Fibroblast of skin of left quadriceps (primary cell): ENCODE results near the gene CASKIN1.

Source experiments
- DNase-seq, 2 experiments: peaks; one replicate each; pipeline ENCODE4 v3.0.0-alpha.2; 2013; ENCODE audit warnings: low read depth in 2 of 2

Gene CASKIN1

DNA sequence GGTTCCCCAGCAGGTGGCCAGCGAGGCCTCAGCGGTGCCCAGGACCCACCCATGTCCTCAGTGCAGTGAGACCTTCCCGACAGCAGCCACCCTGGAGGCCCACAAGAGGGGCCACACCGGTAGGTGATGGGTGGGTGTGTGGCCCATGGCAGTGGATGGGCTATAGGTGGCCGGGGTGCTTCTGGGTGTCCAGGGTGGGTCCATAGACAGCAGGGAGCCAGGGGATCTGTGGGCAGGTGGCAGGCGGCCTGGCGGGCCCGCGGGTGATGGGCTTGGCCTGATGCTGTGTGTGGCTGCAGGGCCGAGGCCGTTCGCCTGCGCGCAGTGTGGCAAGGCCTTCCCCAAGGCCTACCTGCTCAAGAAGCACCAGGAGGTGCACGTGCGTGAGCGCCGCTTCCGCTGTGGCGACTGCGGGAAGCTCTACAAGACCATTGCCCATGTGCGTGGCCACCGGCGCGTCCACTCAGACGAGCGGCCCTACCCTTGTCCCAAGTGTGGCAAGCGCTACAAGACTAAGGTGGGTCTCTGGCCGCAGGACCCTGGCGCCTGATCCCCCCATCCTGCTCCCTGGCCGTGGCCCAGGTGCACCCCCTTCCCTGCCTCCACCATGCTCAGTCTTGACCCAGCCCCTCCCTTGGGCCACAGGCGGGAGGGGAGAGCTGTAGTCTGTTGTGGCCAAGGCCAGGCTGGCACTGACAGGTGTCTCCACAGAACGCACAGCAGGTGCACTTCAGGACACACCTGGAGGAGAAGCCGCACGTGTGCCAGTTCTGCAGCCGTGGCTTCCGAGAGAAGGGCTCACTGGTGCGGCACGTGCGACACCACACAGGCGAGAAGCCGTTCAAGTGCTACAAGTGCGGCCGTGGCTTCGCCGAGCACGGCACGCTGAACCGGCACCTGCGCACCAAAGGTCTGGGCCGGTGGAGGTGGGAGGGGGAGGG, 37.7 kb upstream of the CASKIN1 start:
- no peak for DNase-seq

DNA sequence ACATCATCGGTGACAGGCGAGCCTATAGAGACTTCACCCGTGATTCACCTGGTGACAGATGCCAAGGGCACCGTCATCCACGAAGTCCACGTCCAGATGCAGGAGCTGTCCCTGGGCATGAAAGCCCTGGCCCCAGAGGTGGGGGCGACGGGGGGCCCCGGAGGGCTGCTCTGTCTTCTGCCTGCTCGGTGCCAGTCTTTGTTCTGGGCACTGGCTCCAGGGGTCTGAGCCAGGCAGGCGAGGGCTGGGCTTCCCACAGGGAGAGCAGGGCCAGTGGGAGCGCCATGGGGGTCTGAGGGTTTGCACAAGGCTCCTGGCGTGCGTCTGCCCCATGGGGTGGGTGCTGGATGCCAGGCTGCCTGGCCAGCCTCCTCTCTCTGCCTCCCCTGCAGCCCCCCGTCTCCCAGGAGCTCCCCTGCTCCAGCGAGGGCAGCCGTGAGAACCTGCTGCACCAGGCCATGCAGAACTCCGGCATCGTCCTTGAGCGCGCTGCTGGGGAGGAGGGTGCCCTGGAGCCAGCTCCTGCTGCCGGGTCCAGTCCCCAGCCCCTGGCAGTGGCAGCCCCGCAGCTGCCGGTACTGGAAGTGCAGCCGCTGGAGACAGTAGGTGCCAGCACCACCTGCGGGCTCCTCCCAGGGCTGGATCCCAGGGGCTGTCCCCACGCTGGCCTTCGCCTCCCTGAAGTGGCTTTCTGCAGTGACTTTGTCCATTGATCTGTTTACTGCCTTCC, 36.8 kb upstream of the CASKIN1 start:
- no peak for DNase-seq

DNA sequence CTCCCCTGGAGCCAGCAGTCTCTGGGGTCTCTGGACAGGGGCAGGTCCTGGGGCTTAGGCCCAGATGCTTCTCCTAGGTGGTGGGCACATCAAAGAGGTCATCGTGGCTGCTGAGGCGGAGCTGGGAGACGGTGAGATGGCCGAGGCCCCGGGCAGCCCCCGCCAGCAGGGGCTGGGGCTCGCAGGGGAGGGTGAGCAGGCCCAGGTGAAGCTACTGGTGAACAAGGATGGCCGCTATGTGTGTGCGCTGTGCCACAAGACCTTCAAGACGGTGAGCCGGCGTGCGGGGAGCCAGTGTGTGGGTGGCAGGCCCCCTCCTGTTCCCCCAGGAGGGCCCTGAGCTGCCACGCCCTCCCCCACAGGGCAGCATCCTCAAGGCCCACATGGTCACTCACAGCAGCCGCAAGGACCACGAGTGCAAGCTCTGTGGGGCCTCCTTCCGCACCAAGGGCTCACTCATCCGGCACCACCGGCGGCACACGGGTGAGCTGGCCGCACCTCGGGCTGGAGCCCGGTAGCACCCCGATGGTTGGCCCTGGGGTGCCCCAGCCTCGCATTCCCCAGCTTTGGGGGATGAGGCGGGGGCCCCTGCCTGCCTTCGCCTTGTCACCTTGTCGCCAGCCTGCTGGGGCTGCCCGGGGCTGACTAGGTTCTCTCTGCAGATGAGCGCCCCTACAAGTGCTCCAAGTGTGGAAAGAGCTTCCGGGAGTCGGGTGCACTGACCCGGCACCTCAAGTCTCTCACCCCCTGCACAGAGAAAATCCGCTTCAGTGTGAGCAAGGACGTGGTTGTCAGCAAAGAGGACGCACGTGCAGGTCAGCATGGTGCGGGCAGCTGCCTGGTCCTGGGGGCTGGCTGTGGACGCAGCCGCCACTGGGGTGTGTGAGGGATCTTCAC, 35.9 kb upstream of the CASKIN1 start:
- DNase-seq: no peak

DNA sequence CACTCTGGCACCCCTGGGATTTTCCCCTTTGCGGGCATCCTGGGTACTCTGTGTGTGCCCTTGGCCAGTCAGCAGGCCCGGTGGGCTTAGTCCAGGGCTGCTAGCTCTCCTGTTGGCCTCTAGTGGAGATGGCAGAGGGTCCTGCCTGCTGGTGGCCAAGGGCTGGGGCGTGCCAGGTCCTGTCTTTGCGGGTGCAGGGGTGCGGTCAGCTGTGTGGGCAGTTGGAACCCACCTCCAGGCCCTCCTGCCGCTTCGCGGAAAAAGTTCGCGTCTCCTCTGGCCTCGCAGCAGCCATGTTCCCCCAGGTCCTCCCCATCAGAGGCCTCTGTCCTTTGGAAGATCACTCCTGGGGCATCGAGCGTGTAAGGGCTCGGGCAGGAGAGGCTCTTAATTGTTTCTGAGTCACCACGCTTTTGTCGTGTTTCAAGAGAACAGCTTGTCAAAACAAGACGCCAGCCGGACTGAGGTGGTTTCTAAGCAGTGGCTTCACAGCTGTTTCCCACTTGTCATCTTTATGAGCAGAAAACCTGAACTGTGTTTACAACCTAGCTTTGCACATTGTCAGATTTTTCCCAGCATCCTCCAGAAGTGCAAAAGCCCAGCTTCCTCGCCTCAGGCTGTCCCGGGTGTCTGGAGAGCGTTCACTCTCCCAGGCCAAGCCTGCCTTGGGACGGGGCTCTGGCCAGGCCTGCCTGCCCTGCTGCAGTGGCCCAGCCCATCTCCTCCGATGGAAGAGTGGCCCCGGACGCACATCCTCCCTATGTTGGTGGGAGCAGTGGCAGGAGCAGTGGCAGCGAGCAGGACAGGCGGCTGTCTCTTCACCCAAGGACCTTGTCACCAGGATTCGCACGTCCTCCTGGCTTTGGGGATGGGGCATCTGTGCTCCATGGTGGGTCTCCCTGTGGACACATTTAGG, 34.9 kb upstream of the CASKIN1 start:
- no peak for DNase-seq

DNA sequence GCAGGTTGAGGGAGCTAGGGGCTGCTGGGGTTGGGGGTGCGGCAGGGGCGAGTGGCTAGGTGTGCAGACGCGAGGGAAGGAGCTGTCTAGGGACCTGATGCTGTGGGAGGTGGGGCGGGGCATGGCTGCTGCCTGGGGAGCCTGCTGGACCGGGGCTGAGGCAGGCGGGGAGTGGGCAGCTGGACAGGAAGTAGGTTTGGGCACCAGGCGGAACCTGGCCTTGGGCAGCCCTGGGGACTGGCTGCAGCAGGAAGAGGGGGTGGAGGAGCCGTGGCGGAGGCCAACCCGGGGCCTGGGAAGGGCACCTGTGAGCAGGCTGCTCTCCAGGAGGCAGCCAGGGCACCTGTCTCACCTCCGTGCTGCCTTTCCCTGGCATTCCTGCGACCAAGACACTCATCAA, 34.0 kb upstream of the CASKIN1 start:
- no peak for DNase-seq

DNA sequence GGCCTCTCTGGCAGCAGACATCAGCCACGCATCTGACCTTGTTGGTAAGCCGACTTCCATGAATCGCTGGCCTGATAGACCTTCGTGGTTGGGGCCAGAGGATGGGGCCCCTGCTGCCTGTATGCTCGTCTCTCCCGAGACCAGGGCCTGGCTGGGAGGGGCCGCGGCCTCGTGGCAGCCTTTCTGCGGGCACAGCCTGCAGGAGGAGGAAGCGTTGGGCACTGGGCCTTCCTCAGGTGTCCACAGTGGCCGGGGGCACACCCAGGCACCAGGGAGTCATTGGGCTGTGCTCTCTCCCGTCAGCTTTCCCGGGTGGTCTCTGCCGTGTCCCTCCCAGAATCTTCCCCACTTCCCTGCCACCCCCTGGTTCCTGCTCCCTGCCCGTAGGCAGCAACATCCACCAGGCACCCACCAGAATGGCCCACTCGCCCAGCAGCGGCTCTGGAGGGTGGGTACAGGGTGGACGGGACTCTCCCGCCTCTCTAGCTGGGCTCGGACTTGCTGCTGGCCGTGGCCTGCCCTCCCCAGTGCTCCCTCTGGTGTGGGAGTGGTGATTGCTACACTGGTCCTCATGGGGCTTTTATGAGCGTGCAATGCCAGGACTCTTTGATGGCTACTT, 33.3 kb upstream of the CASKIN1 start:
- DNase-seq: no peak

DNA sequence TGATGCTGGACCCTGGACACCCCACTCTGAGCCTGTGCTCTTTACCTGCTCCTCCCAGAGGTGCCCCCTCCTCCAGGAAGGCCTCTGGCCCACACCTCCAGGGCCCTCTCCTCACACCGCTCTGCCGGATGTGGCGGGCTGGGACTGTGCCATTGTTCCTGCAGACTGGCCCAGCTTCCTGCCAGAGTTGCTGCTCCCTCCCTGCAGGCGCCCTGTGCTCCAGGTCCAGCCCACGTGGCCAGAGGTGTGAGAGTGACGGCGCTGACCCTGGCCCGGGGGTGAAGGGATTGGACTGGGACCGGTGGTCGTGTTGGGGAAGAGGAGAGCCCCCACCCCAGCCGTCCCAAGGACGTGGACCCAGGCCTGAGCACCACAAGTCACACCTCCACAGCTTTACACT, 32.7 kb upstream of the CASKIN1 start:
- no peak for DNase-seq

DNA sequence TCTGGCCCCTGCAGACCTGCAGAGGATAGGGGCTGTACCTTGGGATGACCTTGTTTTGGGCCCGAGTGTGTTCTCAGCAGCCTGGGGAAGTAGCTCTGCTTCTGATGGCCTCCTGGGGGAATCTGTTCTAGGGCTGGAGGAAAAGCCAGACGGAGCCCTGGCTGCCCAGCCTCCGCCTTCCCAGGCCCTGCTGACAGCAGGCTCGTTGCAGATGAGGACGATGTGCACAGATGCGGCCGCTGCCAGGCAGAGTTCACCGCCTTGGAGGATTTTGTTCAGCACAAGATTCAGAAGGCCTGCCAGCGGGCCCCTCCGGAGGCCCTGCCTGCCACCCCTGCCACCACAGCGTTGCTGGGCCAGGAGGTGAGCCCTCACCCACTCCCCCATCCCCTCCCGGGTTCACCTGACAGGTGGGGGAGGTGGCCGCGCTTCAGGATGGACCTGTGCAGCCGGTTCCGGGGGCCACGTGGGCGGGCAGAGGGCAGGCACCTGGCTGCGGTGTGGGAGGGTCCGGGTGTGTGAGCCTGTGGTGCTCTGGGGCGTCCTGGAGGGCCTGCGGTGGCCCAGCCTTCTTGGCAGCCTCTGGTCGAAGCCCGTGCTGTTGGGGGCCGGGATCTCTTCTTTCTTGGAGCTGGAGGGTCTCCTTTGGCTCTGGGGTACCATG, 31.9 kb upstream of the CASKIN1 start:
- no peak for DNase-seq

DNA sequence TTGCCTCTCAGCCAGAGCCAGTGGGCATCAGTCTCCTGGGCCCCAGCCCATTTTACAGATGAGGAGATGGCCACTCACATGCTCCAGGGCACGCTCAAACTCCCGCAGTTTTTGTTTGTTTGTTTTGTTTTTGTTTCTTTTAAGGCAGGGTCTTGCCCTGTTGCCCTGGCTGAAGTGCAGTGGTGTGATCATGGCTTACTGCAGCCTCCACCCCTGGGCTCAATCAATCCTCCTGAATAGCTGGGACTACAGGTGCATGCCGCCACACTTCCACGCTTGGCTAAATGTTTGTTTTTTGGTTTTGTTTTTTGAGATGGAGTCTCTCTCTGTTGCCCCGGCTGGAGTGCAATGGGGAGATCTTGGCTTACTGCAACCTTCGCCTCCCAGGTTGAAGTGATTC, 30.5 kb upstream of the CASKIN1 start:
- no peak for DNase-seq

DNA sequence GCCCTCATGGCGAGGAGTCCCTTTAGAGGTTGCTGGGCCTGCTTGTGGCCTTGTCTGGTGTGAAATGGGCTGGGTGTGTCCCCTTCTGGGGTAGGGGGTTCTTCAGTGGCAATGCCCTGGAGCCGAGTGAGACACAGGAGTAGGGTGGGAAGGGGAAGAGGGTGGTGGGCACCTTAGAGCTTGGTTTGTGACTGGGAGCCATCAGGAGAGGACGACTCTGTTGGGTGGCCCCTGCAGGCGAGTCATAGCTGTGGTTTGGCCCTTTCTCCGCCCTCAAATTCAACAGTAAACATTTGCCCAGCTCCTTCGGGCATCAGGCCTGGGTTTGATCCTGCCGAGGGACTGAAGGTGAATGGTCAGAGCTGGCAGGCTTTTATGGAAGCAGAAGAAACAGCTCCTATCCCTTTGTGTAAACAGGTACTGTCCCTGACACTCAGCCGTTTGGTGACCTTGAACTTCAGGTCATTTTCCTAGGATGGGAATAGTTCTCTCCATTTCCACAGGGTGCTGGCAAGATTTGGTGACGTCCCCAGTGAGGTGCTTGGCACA, 29.9 kb upstream of the CASKIN1 start:
- no peak for DNase-seq

DNA sequence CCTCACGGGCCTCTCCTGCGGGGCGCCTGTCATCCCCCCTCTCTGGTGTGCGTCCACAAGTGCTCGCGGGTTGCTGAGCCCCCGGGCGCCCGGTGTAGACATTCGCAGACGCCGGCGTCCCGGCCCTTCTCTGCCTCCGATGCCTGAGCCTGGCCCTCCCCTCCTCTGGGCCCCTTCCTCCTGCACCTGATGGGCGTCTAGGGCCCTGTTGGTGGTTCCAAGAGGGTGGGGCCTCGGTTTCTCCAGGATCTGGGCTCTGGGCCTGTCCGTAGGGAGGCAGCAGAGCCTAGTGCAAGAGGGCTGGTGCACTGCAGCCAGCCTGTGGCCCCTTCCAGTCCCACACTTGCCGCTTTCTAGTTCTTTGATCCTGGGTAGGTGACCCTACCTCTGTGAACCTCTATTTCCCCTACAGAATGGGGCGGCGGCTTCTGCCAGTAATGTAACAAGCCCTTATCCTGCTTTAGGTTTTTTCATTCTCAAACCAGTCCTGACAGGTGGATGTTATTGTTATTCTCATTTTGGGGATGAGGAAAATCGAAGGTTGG, 27.6 kb upstream of the CASKIN1 start:
- no peak for DNase-seq

DNA sequence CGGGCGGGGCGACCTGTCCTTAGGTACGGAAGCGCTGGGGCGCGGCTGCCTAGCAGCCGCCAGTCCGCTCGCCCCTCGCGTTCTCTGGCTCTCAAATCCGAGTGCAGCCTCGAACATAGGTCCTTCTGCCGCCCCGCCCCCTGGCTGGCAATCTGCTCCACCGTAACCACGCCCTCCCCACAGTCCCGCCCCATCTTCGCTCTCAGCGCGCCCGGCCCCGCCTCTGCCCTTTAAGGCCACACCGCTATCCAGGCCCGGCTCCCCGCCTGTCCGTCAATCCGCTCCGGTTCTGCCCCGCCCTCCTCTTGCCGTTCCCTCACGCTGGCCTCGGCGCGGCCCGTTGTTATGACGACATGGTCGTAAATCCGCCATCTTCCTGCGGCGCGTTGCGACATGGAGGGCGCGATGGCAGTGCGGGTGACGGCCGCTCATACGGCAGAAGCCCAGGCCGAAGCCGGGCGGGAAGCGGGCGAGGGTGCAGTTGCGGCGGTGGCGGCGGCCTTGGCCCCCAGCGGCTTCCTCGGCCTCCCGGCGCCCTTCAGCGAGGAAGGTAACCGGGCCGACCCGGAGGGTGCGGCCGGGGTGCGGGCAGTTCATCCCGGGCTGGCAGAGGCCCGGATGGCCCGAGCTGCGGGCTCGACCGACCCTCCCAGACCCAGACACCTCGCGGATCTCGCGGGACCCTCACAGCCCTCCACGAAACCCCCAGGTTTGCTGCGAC, 27.0 kb upstream of the CASKIN1 start, which contains the start of gene E4F1:
Gene E4F1, plus strand, starts transcription at position 371 of the 721 bp plus-strand sequence. Its CDS starts 23 bp downstream, at position 394.
- DNase-seq: peak; percentile 97 to 98

DNA sequence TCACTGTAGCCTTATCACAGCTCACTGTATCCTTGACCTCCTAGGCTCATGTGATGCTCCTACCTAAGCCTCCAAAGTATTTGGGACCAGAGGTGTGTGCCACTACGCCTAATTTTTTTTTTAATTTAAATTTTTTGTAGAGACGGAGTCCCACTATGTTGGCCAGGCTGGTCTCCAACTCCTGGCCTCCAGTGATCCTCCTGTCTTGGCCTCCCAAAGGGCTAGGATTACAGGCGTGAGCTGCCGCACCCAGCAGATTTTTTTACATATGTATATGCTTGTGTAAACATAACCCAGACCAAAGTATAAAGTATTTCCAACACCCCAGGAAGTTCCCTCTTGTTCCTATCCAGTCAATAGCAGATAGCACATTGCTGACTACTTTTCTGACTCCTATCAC, 19.9 kb upstream of the CASKIN1 start:
- no peak for DNase-seq

DNA sequence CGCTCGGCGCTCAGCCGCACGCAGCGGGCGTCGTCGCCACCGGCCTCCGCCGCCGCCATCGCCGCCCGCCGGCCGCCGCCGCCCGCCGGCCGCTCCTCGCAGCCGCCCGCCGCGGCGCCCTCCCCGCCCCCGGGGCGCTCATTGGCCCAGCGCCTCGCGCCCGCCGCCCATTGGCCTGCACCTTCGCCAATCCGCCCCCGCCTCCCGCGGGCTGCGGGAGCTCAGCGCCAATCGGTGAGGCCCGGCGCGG, 18.2 kb upstream of the CASKIN1 start, which contains the start of gene PGP:
Gene PGP, minus strand, starts transcription at position 122 of the 250 bp plus-strand sequence. Its CDS starts 63 bp downstream, at position 59.
- DNase-seq: no peak

DNA sequence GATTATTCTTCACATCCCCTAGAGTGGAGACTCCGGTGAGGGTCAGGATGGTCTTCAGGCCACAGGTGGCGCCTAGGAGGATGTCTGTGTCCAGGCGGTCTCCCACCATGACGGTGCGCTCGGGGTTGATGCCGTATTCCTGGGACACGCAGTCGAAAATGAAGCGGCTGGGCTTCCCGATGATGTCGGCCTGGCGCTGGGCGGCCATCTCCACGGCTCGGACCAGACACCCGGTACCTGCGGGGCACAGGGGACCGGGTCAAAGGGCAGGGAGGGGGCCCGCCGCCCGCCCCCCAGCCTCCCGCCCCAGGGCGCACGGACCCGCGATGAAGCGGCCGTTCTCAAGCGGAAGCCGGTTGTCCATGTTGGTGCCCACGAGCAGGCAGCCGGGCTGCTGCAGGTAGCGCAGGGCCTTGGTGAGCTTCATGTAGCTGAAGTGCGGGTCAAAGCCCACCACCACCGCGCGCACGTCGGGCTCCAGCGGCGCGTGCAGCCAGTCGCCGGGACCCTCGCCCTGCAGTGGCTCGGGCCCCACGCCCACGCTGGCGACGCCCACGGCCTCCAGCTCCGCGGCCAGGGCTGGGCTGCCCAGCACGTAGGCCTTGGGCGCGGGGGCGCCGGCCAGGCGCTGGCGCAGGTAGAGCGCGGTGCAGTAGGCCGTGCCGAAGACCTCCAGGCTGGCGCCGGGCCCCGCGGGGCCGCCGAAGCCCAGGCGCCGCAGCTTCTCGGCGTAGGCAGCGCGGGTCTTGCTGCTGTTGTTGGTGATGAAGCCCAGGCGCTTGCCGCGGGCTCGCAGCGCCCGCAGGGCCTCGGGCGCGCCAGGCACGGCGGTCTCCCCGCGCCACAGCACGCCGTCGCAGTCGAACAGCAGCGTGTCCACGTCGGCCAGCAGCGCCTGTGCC, 17.7 kb upstream of the CASKIN1 start:
- DNase-seq: no peak

DNA sequence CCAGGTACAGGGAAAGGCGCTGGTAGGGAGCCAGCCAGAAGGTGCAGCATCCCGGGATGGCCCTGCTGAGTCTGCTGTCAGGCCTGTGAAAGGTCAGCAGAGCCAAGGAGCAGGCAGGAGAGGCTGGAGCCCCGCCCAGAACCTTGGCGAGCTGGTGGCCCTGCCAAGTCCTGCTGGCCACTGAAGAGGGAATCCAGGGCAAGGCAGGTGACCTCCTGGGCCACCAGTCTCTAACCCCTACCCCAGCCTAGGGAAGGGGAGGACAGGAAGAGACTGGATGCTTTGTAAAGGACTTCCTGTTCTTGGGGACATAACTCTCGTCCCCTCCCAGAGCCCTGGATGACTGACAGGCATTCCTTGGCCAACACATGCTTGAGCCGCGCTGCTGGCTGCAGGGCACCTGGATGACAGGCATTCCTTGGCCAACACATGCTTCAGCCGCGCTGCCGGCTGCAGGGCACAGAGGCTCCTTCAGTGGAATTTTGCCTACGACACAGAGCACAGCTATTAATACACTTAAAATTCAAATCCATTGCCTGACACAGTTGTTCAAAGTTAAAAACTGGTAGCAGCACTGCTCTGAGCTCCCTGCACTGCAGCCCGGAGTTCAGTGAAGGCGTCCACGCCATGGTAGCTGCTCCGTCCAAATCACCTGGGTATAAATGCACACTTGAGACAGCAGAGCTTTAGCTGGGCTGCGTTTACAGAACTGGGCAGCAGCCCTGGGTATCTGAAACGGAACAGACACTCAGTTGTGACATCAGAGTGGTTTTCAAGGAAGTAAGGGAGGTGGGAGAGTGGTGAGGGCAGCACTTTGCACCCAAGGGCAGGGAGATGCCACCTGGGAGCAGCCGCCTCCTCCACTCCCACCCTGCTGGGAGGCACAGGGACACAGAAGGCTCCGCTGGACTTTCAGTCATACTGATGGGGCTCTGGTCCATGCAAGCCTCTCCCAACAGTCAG, 16.2 kb upstream of the CASKIN1 start:
- no peak for DNase-seq
